ENCODE data around the gene EIF4G2.

EIF4G2 gene

DNA sequence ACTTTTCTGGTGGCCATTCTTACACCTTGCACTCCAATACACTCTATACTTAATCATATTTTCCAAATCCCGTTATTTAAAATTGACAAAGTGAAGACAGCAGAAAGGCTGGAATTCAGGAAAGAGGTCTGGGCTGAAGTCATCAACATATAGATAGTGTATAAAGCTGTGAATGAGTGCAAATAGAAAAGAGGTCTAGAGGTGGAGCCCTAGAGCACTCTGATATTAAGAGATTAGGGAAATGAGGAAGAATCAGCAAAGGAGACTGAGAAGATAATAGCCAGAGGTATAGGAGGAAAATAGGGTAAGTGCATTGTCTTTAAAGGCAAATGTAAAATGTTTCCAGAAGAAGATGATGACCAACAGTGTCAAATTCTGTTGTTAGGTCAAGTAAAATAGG, 49.8 kb downstream of the EIF4G2 start:
- peaks cover 50 to 61% of the 10 kb centered on the region in 2 donors for H3K36me3 ChIP-seq (ENCODE audit: control insufficient read depth in 2 of 2, insufficient read depth in 2 of 2, low read length in 2 of 2)
- H3K4me1 ChIP-seq (ENCODE audit: control insufficient read depth in 2 of 2, insufficient read depth in 2 of 2, low read length in 2 of 2): no peaks in the 10 kb centered on the region

DNA sequence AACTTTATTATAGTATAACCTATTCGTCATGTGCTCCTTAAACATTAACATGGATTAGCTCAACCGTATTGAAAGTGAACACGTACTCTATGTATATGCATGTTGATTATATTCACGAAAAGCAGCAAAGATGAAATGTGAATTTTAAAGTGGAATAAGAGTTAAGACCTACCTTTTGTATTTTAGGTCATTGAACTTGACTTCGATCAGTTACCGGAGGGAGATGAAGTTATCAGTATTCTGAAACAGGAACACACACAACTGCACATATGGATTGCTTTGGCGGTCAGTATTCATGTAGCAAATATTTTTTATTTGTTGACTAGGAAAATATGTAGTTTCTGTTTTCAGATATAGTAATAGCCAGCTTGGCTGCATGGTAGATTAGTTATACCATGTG, 56.2 kb downstream of the EIF4G2 start:
- peak overlapping the region in 1 of 2 donors; percentile 20 for H3K9ac ChIP-seq (ENCODE audit: low read depth in 1 of 2, low read length in 2 of 2)
- H3K4me3 ChIP-seq (ENCODE audit: low read length in 2 of 2): peak overlapping the region; percentile 93 to 98
- H3K36me3 ChIP-seq (ENCODE audit: control insufficient read depth in 2 of 2, insufficient read depth in 2 of 2, low read length in 2 of 2): peaks cover 24 to 26% of the 10 kb centered on the region in 2 donors
- no peak overlapping the region for H3K27ac ChIP-seq (ENCODE audit: low read depth in 2 of 2, low read length in 2 of 2)
- peaks cover 5 to 9% of the 10 kb centered on the region in 2 donors for H3K4me1 ChIP-seq (ENCODE audit: control insufficient read depth in 2 of 2, insufficient read depth in 2 of 2, low read length in 2 of 2)
- H3K9me3 ChIP-seq (ENCODE audit: control insufficient read depth in 2 of 2, low read length in 2 of 2): no peaks in the 10 kb centered on the region
- H3K27me3 ChIP-seq (ENCODE audit: control insufficient read depth in 2 of 2, insufficient read depth in 2 of 2, low read length in 2 of 2): no peaks in the 10 kb centered on the region

More for the DNA sequence above, 49.8 kb downstream of the EIF4G2 start:
- Histone ChIP-seq H3K9me3 (ENCODE audit: control insufficient read depth in 2 of 2, low read length in 2 of 2) (no peaks in the 10 kb centered on the region), H3K9ac (ENCODE audit: low read depth in 1 of 2, low read length in 2 of 2) (no peak overlapping the region), H3K27ac (ENCODE audit: low read depth in 2 of 2, low read length in 2 of 2) (no peak overlapping the region), H3K27me3 (ENCODE audit: control insufficient read depth in 2 of 2, insufficient read depth in 2 of 2, low read length in 2 of 2) (no peaks in the 10 kb centered on the region), H3K4me3 (ENCODE audit: low read length in 2 of 2) (no peak overlapping the region)

DNA sequence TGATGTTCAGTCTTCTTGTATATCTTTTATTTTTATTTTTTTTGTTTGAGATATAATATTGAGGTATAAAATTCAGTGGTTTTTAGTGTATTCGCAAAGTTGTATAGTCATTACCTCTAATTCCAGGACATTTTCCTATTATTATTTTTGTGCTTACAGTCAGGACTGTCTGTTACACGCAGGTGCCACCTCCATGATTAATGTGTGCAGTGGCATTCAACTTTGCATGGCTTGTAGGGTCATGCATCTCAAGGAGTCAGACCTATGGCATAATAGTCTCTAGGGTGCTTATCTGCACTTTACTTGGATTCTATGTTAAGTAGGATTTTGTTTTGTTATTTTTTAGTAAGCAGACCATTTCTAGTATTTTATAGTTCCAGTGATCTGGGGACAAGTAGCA, 56.7 kb downstream of the EIF4G2 start:
- Histone ChIP-seq H3K9ac (ENCODE audit: low read depth in 1 of 2, low read length in 2 of 2) (peak overlapping the region; percentile 94 to 96), H3K4me3 (ENCODE audit: low read length in 2 of 2) (peak overlapping the region; percentile 93 to 98), H3K9me3 (ENCODE audit: control insufficient read depth in 2 of 2, low read length in 2 of 2) (no peaks in the 10 kb centered on the region), H3K4me1 (ENCODE audit: control insufficient read depth in 2 of 2, insufficient read depth in 2 of 2, low read length in 2 of 2) (peaks cover 5 to 9% of the 10 kb centered on the region in 2 donors), H3K27ac (ENCODE audit: low read depth in 2 of 2, low read length in 2 of 2) (no peak overlapping the region), H3K36me3 (ENCODE audit: control insufficient read depth in 2 of 2, insufficient read depth in 2 of 2, low read length in 2 of 2) (peaks cover 21% of the 10 kb centered on the region in 2 donors), H3K27me3 (ENCODE audit: control insufficient read depth in 2 of 2, insufficient read depth in 2 of 2, low read length in 2 of 2) (no peaks in the 10 kb centered on the region)

DNA sequence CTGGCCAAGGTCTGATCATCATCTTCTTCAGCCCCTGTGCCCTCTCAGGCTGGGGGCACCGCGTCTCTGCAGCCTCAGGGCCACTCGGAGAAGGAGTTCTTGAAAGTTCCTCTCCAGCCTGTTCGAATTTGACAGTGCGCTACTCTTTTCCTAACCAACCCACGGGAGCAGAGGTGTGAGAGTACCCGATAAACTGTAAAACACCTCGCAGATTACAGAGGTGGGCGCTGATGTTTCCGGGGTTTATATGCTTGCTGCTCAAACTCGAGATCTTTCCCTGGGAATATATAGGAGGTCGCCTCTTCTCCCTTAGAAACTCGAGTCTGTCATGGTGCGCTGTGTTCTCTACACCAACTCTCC, 57.2 kb downstream of the EIF4G2 start:
- Histone ChIP-seq H3K4me1 (ENCODE audit: control insufficient read depth in 2 of 2, insufficient read depth in 2 of 2, low read length in 2 of 2) (peaks cover 5 to 9% of the 10 kb centered on the region in 2 donors), H3K27ac (ENCODE audit: low read depth in 2 of 2, low read length in 2 of 2) (peak overlapping the region; percentile 96 to 99), H3K4me3 (ENCODE audit: low read length in 2 of 2) (peak overlapping the region; percentile 93 to 98), H3K36me3 (ENCODE audit: control insufficient read depth in 2 of 2, insufficient read depth in 2 of 2, low read length in 2 of 2) (peaks cover 16% of the 10 kb centered on the region in 2 donors), H3K9ac (ENCODE audit: low read depth in 1 of 2, low read length in 2 of 2) (peak overlapping the region; percentile 94 to 96), H3K27me3 (ENCODE audit: control insufficient read depth in 2 of 2, insufficient read depth in 2 of 2, low read length in 2 of 2) (no peaks in the 10 kb centered on the region), H3K9me3 (ENCODE audit: control insufficient read depth in 2 of 2, low read length in 2 of 2) (no peaks in the 10 kb centered on the region)

DNA sequence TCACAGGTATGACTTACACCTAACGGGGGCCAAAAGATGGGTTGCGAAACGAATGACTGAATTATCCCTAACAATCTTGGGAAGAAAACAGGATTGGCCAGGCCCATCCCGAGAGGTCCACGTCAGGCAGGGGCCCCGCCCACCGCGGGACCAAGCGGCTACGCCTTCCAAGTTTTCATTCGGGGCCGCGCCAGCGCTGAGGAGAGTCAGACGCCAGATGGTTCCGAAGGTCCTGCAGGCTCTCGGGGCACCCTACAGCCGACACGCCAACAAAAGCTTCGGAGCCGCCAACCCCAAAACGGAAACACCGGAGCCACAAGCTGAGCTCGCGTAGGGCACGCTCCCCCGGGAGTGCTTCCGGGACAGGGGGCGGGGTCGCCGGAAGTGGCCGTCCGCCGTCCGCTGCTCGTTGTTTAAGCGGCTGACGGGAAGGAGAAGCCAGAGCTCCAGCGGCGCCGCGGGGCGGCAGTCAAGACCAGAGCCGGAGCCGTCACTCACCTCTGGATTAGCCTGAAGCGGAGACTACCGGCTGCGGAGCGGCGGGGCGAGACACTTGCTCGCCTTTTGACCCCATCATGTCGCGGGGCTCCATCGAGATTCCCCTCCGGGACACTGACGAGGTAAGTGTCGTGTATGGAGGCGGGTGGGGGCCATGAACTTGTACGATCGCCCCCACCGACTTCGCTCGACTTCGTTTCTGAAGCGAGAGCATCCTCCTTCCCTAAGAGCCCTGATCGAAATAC, 57.7 kb downstream of the EIF4G2 start, which contains the start of gene CTR9:
CTR9 (plus strand) TSS at position 409 of the 743 bp plus-strand sequence; CDS start at position 576, 167 bp downstream.
- Histone ChIP-seq H3K36me3 (ENCODE audit: control insufficient read depth in 2 of 2, insufficient read depth in 2 of 2, low read length in 2 of 2) (peaks cover 15% of the 10 kb centered on the region in 2 donors), H3K4me1 (ENCODE audit: control insufficient read depth in 2 of 2, insufficient read depth in 2 of 2, low read length in 2 of 2) (peaks cover 5 to 9% of the 10 kb centered on the region in 2 donors), H3K4me3 (ENCODE audit: low read length in 2 of 2) (peak within 1 kb of the TSS; percentile 93 to 98), H3K9me3 (ENCODE audit: control insufficient read depth in 2 of 2, low read length in 2 of 2) (no peaks in the 10 kb centered on the region), H3K27me3 (ENCODE audit: control insufficient read depth in 2 of 2, insufficient read depth in 2 of 2, low read length in 2 of 2) (no peaks in the 10 kb centered on the region), H3K27ac (ENCODE audit: low read depth in 2 of 2, low read length in 2 of 2) (peak within 1 kb of the TSS; percentile 96 to 99), H3K9ac (ENCODE audit: low read depth in 1 of 2, low read length in 2 of 2) (peak within 1 kb of the TSS; percentile 94 to 96)

DNA sequence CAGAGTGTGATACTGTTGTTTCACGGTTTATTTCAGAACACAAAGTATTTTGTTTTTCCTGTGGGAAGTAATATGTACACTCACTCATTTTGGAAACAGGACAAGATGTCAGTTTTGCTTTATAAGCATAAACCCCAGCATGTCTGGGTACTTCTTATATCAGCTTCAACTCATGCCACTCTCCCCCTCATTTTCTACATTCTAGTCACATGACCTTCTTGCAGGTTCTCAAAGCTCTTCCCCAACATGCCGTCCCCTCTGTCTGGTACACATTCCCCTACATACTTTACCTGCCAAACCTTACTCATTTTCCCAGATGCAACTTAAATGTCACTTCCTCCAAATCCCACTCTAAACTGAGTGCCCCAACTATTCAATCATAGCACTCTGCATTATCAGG, 59.2 kb downstream of the EIF4G2 start:
- H3K36me3 ChIP-seq (ENCODE audit: control insufficient read depth in 2 of 2, insufficient read depth in 2 of 2, low read length in 2 of 2): peaks cover 3 to 4% of the 10 kb centered on the region in 2 donors
- H3K27ac ChIP-seq (ENCODE audit: low read depth in 2 of 2, low read length in 2 of 2): no peak overlapping the region
- peaks cover 6 to 9% of the 10 kb centered on the region in 2 donors for H3K4me1 ChIP-seq (ENCODE audit: control insufficient read depth in 2 of 2, insufficient read depth in 2 of 2, low read length in 2 of 2)
- H3K27me3 ChIP-seq (ENCODE audit: control insufficient read depth in 2 of 2, insufficient read depth in 2 of 2, low read length in 2 of 2): no peaks in the 10 kb centered on the region
- H3K4me3 ChIP-seq (ENCODE audit: low read length in 2 of 2): no peak overlapping the region
- no peaks in the 10 kb centered on the region for H3K9me3 ChIP-seq (ENCODE audit: control insufficient read depth in 2 of 2, low read length in 2 of 2)
- no peak overlapping the region for H3K9ac ChIP-seq (ENCODE audit: low read depth in 1 of 2, low read length in 2 of 2)

DNA sequence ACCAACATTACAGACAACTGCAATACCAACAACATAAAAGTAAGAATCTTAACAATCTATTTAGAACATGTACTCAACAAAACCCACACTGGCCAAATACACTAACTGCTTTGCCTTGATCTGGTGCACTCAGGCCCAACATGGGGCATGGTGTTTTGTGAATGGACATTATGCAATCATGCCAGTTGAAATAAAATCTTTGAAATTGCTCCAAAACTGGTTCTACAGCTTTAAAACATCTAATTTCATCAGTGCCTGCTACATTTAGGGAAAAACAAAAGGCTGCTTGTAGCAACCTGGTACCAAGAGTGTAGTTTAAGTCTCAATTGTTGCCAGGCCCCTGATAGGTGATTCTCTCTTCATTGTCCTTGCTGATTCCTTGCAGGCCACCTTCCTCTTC, 61.0 kb downstream of the EIF4G2 start:
- H3K36me3 ChIP-seq (ENCODE audit: control insufficient read depth in 2 of 2, insufficient read depth in 2 of 2, low read length in 2 of 2): no peaks in the 10 kb centered on the region
- H3K27me3 ChIP-seq (ENCODE audit: control insufficient read depth in 2 of 2, insufficient read depth in 2 of 2, low read length in 2 of 2): no peaks in the 10 kb centered on the region
- H3K9me3 ChIP-seq (ENCODE audit: control insufficient read depth in 2 of 2, low read length in 2 of 2): no peaks in the 10 kb centered on the region
- H3K9ac ChIP-seq (ENCODE audit: low read depth in 1 of 2, low read length in 2 of 2): no peak overlapping the region
- no peak overlapping the region for H3K4me3 ChIP-seq (ENCODE audit: low read length in 2 of 2)
- peaks cover 14 to 18% of the 10 kb centered on the region in 2 donors for H3K4me1 ChIP-seq (ENCODE audit: control insufficient read depth in 2 of 2, insufficient read depth in 2 of 2, low read length in 2 of 2)
- no peak overlapping the region for H3K27ac ChIP-seq (ENCODE audit: low read depth in 2 of 2, low read length in 2 of 2)
